ENCODE measurements around the gene SH3PXD2A.

Gene SH3PXD2A

DNA sequence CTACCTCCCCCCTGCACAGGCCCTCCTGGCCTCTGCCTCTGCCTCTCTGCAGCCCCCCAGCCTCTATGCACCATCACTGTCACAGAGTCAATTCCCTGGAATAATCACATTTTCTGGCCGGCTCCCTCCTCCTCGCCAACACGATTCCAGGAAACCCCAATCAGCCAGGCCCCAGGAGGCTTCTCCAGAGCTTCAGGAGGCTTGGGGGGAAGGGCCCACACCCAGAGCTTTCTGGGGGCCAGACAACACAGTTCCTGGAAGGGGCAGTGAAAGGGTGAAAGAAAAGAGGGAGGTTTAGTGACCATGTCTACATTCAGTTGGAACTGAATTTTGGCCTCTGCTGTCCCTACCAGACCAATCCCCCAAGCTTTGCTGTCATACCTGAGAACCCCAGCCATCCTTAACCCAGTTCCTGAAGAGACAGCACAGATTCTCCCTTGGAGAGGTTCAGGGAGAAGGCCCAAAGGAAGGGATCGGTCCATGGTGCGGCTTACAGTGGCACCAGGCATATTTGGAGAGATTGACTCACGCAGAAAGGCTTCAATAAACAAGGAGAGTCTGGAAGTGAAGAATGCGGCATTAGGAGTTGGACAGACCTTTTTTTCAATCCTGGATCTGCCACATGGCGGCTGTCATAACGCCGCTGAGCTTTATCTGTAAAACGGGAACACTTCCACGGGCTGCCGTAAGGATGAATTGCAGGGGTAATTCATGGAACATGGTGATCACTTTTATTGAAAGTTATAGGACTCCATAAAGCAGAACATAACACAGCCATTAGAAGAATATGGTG, 272.8 kb downstream of the SH3PXD2A start:
- DNase-seq (ENCODE audit: low read depth in 2 of 2): no peak

DNA sequence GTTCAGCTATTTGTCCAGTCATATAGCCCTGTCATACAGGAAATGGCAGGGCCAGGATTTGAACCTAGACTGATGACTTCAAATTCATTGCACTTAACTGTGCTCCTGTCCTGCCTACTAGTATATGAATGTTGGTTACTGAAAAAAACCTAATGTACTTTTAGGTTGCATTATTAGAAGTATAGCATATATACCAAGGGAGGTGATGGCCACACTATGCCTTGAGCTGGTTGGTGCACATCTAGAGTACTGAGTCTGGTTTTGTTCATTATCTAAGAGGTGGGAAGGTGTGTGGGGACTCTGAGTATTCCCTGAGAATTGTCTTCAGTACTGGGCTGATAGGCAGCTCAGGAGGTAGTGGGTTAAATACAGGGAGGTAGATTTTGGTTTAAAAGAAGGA, 273.9 kb downstream of the SH3PXD2A start:
- DNase-seq (ENCODE audit: low read depth in 2 of 2): no peak

DNA sequence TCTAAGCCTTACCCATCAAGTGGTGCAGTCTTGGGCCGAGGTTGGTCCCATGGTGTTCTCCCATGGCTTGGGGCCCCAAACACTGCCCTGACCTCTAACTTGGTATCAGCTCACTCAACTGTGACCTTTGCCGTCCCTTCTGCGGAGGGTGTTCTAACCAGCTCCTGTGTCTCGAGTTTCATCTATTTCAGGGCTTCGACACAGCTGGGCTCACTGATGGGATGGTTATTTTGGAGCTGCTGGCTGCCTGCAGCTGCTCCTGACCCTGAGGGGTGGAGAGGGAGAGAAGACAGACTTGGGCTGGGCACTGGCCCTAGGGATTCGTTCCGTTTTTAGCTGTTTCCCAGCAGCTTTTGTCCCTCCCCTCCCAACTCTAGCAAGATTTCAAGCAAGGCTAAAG, 274.9 kb downstream of the SH3PXD2A start:
- DNase-seq (ENCODE audit: low read depth in 2 of 2): no peak

DNA sequence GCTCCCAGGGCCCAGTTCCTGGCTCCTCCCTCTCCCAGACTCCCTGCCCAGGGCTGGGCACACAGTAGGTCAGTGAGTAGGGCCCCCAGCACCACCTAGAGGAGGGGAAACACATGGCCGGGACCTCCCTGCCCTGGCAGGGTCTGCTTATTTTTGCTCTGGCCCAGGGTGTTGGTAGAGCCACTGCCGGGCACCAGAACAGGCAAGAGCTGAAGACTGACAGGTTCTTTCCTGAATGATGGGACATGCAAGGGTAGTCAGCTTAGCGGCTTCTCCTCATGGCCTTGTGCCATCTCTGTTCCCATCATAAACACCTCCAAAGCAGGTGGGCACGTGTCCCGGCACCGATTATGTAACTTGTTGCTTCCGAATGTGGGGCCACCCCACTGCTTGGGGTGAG, 275.4 kb downstream of the SH3PXD2A start:
- DNase-seq (ENCODE audit: low read depth in 2 of 2): no peak

DNA sequence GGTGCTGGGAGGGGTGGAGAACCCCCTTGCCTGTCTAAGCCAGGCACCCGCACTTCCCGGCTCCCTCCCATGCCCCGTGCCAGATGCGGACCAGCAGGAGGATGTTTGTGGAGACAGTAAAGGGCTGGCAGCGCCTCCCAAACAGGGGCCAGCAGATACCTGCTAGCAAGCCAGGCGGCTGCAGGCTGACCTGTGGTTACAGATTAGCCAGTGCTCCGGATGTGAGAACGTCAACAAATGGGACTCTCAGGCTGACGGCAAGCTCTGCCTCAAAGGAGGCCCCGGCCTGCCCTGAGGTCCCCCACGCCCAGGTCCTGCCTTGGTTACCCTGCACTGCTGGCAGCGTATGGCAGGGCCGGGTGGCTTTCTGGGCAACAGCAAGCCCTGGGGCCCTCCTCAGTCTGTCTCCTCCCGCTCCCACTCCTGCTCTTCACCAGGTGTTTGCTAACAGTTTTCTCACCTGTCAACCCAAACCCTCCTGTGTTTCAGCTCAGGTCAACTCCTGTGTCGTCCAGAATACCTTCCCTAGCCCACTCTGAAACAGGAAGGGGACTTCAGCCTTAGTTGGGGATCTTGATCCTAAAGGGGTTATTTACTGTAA, 276.5 kb downstream of the SH3PXD2A start:
- no peak for DNase-seq (ENCODE audit: low read depth in 2 of 2)

DNA sequence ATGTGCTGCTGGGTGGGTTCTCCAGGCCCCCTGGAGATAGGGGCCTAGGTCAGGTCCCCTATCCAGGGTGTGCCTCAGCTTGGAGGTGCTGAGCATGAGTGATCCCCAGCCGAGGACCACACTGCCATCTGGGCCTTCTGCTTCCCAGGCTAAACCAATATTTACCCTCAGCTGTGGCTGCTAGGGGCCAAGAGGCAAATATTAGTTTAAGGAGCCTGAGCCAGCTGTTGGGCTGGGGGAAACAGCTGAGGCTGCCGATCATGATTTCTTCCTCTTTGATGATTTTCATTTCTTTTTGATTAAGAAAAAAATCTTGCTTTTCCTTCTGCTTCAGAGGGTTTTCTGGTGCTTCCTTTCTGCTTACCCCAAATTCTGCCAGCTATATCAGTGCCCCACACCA, 278.5 kb downstream of the SH3PXD2A start:
- no peak for DNase-seq (ENCODE audit: low read depth in 2 of 2)

DNA sequence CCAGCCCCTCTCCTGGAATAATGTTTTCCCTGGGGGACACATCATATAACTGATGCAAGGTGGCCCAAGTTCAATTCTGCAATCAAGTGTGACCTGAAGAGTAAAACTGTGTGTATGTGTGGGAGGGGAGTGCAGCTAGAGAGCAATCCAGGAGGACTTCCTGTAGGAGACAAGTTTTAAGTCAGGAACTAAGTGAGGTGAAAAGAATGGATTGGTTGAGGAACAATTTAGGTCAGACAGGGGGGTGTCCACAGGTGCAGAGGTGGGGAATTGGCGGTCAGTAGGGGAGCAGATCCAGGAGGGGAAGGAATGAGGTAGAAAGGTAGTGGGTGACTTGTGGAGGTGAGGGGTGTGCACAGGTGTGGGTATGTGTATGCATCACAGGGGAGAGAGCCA, 279.3 kb downstream of the SH3PXD2A start:
- DNase-seq (ENCODE audit: low read depth in 2 of 2): no peak

DNA sequence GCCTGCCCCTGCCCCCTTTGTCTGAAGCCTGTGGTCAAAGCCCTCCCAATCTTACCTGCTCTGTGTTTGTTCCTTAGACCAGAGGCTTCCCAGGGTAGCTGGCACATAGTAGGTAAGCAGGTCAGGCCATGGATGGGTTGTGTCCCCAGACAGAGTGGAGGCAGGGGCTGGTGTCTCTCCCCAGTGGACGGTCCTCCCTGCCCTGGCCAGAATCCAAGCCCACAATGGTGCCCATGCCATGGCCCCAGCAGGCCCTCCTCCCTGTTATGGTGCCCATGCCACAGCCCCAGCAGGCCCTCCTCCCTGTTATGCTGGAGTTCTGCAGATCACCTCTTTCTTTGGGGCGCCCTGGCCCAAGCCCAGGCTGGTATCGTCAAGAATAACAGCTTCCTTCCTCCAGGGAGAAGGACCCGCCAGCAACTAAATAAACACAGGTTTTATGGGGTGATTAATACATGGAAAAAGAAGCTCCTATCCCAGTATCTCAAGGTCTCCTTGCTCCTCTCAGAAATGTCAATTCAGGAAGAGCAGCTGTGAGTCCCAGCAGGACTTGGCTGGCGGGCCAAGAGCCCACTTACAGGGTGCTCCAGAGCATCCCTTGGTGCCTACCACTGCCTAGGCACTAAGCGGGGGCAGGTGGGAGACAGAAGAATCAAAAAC, 279.8 kb downstream of the SH3PXD2A start:
- DNase-seq (ENCODE audit: low read depth in 2 of 2): no peak

DNA sequence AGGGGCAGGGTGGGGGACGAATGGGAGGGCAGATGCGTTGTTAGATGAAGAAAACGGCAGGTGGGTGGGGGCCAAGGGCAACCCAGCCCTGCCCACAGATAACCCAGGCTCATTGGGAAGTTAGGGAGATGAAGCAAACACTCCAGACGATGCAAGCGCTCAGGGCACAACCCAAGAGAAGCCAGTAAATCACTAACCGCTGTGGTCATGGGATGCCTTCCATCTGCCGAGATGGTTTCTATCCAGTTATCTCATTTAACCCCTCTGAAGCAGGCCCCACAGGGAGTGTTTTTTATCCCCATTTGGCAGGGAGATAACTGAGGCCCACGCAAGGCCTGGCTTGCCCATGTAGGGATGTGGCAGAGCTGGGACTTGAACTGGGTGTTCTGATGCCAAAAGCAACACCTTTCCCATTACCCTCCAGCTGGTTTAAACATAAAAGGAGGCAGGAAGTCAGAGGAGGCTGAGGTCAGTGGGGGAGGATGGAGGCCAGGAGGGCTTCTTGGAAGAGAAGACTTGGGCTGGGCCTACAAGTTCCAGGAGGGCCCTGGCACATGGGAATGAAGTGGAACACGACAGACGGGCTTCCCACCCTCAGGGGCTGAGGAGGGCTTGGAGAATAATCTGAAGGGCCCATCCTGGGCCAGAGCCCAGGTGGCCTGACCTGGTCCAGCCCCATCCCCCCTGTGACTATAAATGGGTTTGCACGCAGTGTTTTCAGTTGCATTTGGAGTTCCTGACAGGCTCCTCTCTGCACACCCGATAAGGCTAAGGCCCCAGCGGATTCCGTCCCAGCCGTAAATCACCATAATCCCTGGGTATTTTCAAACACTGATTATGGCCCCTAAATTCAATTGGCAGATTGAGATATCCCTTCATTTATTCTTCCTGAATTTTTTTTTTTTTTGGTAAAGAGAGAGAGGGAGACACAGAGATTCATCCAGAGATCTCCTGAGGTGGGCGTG, 281.0 kb downstream of the SH3PXD2A start:
- no peak for DNase-seq (ENCODE audit: low read depth in 2 of 2)

DNA sequence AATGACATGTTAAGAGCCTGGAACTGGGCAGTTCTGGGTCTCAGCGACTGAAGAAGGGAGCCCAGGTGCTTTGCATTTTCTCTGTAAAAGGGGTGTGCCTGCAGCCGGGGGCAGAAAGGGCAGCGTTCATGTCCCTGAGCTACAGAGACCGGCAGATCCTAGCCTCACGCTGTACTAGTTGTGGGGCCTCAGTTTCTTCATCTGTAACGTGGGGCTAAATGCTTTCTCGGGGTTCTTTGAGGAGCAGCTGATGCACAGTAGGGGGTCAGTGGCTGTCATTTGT, 282.2 kb downstream of the SH3PXD2A start:
- no peak for DNase-seq (ENCODE audit: low read depth in 2 of 2)

DNA sequence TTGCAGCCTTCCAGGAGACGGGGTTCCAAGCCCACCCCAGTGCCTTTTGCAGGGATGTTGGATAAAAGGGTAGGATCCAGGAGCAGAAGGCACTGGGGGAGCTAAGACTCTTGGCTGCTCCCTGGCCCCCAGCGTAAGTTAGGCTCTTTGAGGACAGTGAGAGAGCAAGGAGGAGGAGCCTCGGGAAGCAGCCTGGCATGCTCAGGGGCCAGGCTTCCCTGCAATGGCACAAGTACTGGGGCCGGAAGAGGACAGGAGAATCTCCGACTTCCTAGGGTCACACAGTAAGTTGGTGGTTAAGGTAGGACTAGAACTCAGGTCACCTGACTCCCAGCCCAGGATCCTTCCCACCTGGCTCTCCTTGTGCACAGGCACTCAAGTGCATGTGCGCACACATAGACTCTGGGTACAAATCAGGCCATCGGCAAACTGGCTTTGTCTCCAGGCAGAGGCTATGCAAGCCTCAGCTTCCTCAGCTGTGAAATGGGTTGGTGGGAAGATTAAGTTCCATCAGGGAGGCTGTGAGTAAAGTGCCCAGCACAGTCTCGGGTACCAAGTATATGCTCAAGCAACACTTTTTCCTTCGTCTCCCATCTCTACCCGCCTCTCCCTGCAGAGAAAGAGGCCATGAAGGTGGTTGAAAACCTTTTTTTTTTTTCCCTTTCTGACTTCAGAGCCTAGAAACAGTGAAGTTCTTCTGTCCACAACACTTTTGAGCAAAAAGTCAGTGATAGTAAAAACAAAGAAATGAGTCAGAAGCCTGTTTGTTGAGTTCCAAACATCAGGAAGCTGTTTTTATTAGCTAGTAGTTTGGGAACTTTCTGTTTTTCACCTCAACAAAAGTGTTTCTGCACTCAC, 282.8 kb downstream of the SH3PXD2A start:
- no peak for DNase-seq (ENCODE audit: low read depth in 2 of 2)

DNA sequence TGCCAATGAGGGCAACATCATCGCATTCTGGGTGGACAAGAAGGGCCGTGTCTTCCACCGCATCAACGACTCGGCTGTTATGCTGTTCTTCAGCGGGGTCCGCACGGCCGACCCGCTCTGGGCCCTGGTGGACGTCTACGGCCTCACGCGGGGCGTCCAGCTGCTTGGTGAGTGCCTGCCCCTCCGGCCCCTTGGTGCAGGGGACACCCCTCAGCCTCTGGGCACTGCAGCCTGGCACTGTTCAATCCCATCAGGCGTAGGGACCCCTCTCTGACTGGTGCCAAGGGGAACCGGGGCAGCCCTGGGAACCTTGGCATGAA, 283.8 kb downstream of the SH3PXD2A start:
- DNase-seq (ENCODE audit: low read depth in 2 of 2): no peak

DNA sequence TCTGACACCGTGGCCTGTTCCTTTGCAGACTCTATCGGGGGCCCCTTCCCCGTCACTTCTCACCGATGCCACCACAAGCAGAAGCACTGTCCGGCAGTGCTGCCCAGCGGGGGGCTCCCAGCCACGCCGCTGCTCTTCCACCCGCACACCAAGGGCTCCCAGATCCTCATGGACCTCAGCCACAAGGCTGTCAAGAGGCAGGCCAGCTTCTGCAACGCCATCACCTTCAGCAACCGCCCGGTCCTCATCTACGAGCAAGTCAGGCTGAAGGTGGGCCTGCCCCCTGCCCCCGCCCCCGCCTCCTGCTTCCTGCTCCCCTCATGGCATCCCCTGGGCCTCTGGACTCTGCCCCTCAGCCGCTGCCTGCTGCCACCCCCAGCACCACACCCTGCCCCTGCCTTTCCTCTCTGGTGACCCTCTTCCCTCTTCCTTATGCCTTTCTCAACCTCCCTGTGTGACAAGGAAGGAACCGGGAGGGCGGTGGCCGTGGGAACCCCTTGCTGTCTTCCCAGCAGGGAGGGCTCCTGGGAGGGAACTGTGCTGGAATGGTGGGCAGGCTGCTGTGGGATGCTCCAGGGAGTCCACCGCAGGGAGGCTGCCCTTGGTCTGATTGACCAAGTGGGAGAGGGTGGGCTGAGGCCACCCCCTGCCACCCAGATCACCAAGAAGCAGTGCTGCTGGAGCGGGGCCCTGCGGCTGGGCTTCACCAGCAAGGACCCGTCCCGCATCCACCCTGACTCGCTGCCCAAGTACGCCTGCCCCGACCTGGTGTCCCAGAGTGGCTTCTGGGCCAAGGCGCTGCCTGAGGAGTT, 284.3 kb downstream of the SH3PXD2A start:
- no peak for DNase-seq (ENCODE audit: low read depth in 2 of 2)

DNA sequence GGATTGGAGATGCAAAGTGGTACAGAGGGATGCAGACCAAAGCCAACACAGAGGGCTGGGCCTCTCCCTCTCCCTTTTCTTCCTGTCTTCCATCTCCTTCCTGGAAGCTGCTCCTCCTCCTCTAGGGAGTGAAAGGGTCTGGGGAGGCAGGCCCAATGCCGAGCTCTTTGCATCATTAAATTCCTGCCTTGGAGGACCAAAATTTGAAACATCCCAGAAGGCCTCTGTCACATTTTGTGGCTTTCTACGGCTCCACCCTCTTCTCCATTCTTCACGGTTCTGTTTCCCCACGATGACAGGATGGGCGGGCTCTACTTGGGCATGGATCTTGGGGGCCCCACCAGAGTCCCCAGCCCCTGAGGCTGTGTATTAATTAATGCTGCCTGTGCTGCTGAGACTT, 285.5 kb downstream of the SH3PXD2A start:
- no peak for DNase-seq (ENCODE audit: low read depth in 2 of 2)

DNA sequence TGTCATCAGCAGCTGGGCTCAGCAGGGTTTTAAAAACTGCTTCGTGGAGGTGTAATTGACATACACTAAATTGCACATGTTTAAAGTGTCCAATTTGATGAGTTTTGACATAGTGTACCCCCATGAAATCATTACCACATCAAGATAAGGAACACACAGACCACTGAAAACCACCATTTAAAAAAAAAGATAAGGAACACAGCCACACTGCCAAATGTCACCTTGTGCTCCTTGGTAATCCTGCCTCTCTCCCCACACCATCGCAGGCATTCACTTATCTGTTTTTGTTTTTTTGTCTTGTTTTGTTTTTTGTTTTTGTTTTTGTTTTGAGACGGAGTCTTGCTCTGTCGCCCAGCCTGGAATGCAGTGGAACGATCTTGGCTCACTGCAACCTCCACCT, 286.9 kb downstream of the SH3PXD2A start:
- DNase-seq (ENCODE audit: low read depth in 2 of 2): no peak

DNA sequence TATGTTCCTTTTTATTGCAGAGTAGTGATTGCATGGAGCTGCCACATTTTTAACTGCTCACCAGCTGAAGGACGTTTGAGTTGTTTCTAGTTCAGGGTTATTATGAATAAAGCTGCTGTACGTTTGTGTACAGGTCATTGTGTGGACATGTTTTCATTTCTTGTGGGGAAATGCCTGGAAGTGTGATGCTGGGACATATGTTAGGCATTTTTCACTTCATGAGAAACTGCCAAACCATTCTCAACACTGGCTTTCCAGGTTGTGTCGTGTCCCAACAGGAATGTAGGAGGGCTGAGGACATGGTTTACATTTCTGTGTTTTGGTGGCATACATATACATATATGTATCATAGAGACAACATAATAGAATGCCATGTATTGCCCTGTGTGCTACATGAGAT, 288.8 kb downstream of the SH3PXD2A start:
- no peak for DNase-seq (ENCODE audit: low read depth in 2 of 2)

DNA sequence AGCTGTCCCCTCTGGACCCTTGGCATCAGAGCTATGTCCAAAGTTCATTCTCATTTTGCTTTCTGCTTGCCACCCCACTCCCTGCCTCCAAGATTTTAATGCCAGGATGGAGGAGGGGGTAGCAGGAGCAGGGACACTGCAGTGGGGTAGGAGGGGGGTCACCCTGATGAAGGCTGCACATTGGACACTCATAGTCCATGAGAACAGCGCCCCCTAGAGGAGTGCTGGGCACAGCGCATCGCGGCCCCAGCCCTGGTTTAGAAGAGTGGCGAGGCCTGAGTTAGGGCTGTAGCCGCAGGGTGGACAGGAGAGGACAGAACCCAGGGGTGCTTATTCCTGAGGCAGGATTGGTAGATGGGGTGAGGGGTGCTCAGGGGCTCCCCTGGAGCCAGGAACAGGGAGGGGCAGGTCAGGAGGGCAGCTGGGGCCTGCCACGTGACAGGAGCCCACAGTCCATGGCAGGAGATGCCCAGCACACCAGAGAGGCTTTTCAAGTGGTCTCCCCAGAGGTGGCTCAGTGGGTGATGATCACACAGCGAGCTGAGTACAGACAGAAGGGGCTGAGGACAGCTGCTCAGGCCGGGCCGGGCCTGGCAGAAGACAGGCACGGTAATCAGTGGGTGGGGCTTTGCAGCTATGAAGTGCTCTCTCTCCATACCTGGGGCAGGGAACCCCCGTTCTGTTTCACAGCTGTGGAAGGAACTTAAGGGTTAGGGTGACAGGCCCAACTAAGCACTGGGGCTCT, 290.4 kb downstream of the SH3PXD2A start:
- DNase-seq (ENCODE audit: low read depth in 2 of 2): peak in 1 of 2 donors; percentile 58

DNA sequence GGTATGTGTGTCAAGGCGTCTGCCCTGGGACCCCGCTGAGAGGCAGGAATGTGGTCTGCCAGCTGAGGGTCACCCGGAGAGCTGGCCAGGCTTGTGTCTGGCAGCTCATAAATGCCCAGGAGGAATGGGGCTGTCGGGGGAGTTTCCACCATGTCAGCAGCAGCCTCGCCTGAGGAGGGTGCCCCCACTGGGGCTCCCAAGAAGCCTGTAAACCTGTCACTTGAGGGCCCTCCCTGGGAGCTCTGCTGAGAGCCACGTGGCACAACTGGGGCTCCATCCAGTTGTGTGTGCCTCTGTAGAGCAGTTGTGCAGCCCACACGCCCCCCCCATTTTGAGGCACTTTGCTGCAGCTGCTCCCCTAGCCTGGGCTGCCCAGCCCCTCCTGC, 291.3 kb downstream of the SH3PXD2A start:
- no peak for DNase-seq (ENCODE audit: low read depth in 2 of 2)

DNA sequence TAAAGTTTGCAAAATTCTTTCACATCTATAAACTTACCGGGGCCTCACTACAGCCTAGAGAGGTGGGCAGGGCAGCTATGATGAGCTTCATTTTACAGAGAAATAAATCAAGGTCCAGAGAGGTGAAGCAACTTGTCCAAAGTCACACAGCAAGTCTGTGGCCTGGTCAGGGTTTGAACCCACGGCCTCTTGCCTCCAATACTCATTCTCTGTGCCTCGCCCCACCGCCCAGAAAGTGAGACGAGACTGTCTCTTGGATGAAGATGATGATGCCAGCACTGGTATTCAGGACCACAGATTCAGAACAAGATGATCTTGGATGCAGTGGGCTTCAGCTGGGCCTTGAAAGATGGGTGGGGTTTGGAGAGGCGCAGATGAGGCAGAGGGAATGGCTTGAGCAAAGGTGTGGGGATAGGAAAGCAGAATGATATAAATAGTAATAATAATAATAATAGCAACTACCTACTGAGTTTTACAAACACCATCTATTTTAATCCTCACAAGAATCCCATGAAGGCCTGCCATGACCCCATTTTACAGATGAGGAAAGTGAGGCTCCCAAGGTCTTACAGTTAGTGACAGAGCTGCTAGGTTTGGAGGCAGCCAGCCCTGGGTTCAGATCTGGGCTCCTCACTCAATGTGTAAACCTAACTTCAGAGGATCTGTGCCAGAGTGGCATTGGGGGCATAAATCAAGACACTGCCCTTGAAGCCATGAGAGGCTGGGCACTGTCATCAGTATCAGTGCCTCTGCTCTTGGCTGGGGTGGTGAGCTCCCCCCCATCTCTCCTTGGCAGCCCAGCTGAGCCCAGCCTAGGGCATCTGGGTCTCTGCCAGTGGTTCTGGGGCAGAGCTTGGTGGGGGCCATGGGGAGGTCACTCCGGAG, 291.9 kb downstream of the SH3PXD2A start:
- no peak for DNase-seq (ENCODE audit: low read depth in 2 of 2)
